Measurements from ENCODE around the gene TXNDC11. TPM values are rescaled to one million over a fixed set of nuclear protein-coding genes. Genes with fewer than 3 reads are reported as not detected.

The TXNDC11 gene
- total and polyA plus RNA-seq, 4 donors, result 64.8 to 78.8 (median 72.2) TPM

DNA sequence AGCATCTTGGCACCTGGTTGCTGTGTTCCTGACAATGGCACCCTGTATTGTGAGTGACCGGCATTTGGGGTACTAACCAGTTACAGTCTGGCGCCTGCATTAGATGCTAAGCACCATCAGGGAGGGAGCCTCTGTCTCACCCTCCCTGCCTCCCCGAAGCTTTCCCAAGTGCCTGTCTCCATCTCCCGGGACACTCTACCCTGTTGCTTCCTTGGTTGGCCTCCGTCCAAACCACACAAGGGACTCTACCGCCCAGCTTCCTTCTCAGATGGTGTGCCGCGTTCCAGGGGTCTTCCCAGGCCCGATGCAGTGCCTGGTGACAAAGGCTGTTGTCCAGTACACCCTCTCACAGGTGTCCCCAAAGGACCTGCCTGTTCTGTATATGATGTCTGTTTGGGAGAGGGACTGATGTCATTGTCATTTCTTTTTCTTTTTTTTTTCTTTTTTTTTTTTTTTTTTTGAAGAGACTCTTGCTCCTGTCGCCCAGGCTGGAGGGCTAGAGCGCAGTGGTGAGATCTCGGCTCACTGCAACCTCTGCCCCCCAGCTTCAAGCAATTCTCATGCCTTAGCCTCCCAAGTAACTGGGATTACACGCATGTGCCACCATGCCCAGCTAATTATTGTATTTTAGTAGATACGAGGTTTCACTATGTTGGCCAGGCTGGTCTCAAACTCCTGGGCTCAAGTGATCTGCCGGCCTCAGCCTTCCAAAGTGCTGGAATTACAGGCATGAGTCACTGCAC, 67.7 kb downstream of the TXNDC11 start:
- peak; percentile 60 to 75 (median 66) for DNase-seq
- H3K9me3 ChIP-seq (ENCODE audit: control insufficient read depth in 4 of 4, insufficient read depth in 3 of 4, low read length in 3 of 4), result no peaks in the 10 kb centered on the region
- no peak overlapping the region for H3K9ac ChIP-seq (ENCODE audit: insufficient read depth in 1 of 2, low read length in 2 of 2)
- peaks cover 7 to 40% (median 25%) of the 10 kb centered on the region in 4 donors for H3K36me3 ChIP-seq (ENCODE audit: control insufficient read depth in 4 of 4, insufficient read depth in 4 of 4, low read length in 4 of 4)
- H3K4me1 ChIP-seq (ENCODE audit: control insufficient read depth in 5 of 5, insufficient read depth in 5 of 5, low read length in 5 of 5), result peaks cover 0 to 44% (median 16%) of the 10 kb centered on the region in 5 donors
- 31 to 33% methylated on average over 15 of the region's 15 CpGs for WGBS, 2 donors
- no peak for ATAC-seq (ENCODE audit: insufficient read depth, low FRiP score)
- H3K4me3 ChIP-seq, result no peak overlapping the region
- no peak overlapping the region for H3K27ac ChIP-seq (ENCODE audit: low read depth in 1 of 2, low read length in 1 of 2)
- TF ChIP-seq CTCF (IDR thresholded peaks at IDR 0.05; ENCODE audit: control extremely low read depth, extremely low read depth), result no peak
- no peaks in the 10 kb centered on the region for H3K27me3 ChIP-seq (ENCODE audit: control insufficient read depth in 3 of 3, insufficient read depth in 3 of 3, low read length in 2 of 3)

- DNase-seq (no peak), ATAC-seq (ENCODE audit: insufficient read depth, low FRiP score) (no peak)
- Histone ChIP-seq H3K4me1 (ENCODE audit: control insufficient read depth in 5 of 5, insufficient read depth in 5 of 5, low read length in 5 of 5) (peaks cover 0 to 47% (median 24%) of the 10 kb centered on the region in 5 donors), H3K36me3 (ENCODE audit: control insufficient read depth in 4 of 4, insufficient read depth in 4 of 4, low read length in 4 of 4) (peaks cover 6 to 33% (median 18%) of the 10 kb centered on the region in 4 donors), H3K27ac (ENCODE audit: low read depth in 1 of 2, low read length in 1 of 2) (no peak overlapping the region), H3K9ac (ENCODE audit: insufficient read depth in 1 of 2, low read length in 2 of 2) (no peak overlapping the region), H3K4me3 (no peak overlapping the region), H3K9me3 (ENCODE audit: control insufficient read depth in 4 of 4, insufficient read depth in 3 of 4, low read length in 3 of 4) (no peaks in the 10 kb centered on the region), H3K27me3 (ENCODE audit: control insufficient read depth in 3 of 3, insufficient read depth in 3 of 3, low read length in 2 of 3) (no peaks in the 10 kb centered on the region)
- no peak for TF ChIP-seq CTCF (IDR thresholded peaks at IDR 0.05; ENCODE audit: control extremely low read depth, extremely low read depth)
- WGBS, 2 donors, result 87 to 91% methylated on average over 25 of the region's 25 CpGs
Observed at GRCh38 chr16:11674001-11674817, 68.4 kb downstream of the TXNDC11 start.

GRCh38 chr16:11673091-11674000, 69.3 kb downstream of the TXNDC11 start:
- no peak overlapping the region for H3K9ac ChIP-seq (ENCODE audit: insufficient read depth in 1 of 2, low read length in 2 of 2)
- H3K27me3 ChIP-seq (ENCODE audit: control insufficient read depth in 3 of 3, insufficient read depth in 3 of 3, low read length in 2 of 3), result no peaks in the 10 kb centered on the region
- H3K4me1 ChIP-seq (ENCODE audit: control insufficient read depth in 5 of 5, insufficient read depth in 5 of 5, low read length in 5 of 5), result peaks cover 0 to 50% (median 24%) of the 10 kb centered on the region in 5 donors
- no peak for ATAC-seq (ENCODE audit: insufficient read depth, low FRiP score)
- no peak for TF ChIP-seq CTCF (IDR thresholded peaks at IDR 0.05; ENCODE audit: control extremely low read depth, extremely low read depth)
- H3K27ac ChIP-seq (ENCODE audit: low read depth in 1 of 2, low read length in 1 of 2), result peak overlapping the region in 1 of 2 donors; percentile 37
- H3K9me3 ChIP-seq (ENCODE audit: control insufficient read depth in 4 of 4, insufficient read depth in 3 of 4, low read length in 3 of 4), result no peaks in the 10 kb centered on the region
- H3K36me3 ChIP-seq (ENCODE audit: control insufficient read depth in 4 of 4, insufficient read depth in 4 of 4, low read length in 4 of 4), result peaks cover 2 to 28% (median 15%) of the 10 kb centered on the region in 4 donors
- 67 to 73% methylated on average over 25 of the region's 25 CpGs for WGBS, 2 donors
- DNase-seq, result no peak
- no peak overlapping the region for H3K4me3 ChIP-seq
